GM10266 (cell line): ENCODE measurements around the gene KCNE4.

ENCODE experiments used
- DNase-seq: peaks from one replicate; pipeline ENCODE4 v3.0.0; 2012; ENCODE audit errors: extremely low spot score
- CTCF ChIP-seq: IDR thresholded peaks from 2 replicates; pipeline ENCODE4 v1.5.1; 2012; ENCODE audit warnings: mild to moderate bottlenecking, low read depth; ENCODE audit not compliant: control insufficient read depth, insufficient read depth; ENCODE audit errors: missing control alignments

The KCNE4 gene

GRCh38 chr2:223097888-223098383 lies 45.9 kb downstream of the KCNE4 start:
- DNase-seq = no peak
- no peak for TF ChIP-seq CTCF

DNA sequence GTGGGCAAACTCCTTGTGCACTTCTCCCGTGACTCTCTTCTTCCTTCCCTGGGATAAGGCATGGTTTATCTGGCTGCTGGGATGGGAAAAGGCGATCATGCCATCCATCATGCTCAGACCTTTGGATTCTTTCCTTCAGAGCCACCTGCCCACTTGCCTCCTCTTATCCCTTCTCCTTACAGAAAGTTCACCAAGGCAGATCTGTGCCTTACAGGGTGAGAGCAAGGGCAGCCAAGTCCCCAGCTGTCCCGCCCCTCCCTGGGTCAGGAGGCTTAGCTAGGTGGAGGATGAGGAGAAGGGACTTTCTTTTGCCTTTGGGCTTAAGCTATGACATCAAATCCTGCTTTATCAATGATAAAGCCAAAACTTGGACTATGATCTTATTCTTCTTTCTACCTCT lies 47.6 kb downstream of the KCNE4 start:
- no peak for DNase-seq
- TF ChIP-seq CTCF = no peak

- DNase-seq = no peak
- TF ChIP-seq CTCF = no peak
Observed at GRCh38 chr2:223100061-223100511, 48.1 kb downstream of the KCNE4 start.

DNA sequence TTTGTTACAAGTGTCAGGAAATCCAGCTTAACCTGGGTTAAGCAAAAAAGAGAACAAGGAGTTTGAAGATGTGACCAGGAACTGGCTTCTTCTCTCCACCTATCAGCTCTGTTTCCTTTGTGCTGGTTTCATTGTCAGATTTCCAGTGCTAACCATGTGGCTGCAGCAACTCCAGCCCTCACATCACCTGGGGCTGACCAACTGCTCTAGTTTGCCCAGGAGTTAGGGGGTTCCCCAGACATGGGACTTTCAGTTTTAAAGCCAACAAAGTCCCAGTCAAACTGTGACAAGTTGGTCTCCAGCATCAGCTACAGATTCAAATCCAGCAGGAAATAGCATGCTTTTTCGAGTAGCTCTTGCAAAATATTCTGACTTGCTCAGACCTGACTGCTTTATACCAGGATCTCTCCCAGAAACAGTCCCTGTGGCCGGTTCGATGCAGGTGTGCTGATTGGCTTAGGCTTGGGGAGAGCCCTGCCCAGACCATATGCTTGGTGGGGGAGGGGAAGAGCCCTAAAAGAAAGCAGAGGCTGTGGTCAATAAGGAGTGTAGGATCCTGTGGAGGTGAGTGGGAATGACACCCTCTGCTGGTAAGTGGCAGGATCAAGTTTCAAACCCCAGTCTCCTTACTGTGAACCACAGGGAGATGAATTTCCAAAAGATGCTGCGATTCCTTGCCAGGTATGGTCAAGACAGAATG lies 49.5 kb downstream of the KCNE4 start:
- peak; percentile 14 for DNase-seq

GRCh38 chr2:223102040-223102400 lies 50.0 kb downstream of the KCNE4 start:
- no peak for TF ChIP-seq CTCF
- no peak for DNase-seq

More for the DNA sequence above, 49.5 kb downstream of the KCNE4 start:
- TF ChIP-seq CTCF = peak; percentile 43

DNA sequence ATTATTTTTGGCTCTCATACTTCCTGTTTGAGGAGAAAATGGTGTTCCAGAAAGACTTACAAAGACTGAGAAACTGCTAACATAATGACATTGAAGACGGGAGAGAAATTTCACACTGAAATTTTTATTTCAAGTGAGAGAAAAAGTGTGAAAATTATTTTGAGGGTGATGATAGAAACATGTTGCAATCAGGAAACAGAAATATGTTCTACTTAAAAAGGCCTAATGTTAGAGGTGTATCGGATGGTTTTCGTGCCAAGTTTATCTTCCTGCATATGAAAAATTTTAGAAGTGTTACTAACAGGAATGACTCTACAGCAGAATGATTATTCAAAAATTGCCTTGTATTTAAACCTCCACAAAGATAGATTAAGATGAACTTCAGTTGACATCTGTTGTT lies 50.5 kb downstream of the KCNE4 start:
- no peak for TF ChIP-seq CTCF
- no peak for DNase-seq

DNA sequence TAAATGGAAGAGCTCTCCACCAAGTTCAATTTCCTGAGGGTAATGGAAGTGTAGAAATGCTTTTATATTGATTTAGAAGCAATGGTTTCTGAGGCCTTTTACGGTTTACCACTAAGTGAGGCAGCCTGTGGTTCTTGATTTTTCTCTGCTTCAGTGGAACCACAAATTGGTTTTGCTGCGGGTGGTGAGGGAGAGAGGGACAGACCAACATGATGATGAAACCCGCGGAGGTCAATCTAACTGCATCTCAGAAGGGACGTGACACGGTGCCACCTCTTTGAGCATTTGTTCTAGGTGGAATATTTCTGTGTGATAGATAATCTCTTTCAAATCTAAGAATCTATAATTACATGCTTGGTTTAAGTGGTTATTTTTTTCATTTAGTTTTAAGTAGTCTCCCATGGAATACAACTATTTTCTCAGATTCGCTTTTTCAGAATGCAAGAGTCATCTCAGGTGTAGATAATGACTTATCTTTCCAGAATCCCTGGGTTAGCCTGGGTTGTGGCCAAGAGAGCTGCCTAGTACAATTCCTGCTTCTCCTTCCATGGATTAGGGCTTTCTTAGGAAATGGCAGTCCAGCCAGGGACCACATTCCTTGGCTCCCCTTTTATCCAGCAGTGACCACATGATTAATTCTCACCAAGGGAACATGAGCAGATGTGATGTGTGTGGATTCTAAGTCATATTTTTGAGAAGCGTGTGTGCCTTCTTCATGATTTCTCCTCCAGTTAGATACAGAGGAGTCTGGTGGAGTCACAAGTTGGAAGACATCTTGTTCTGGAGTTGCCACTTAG lies 52.5 kb downstream of the KCNE4 start:
- DNase-seq = no peak
- TF ChIP-seq CTCF = no peak
